GM10266 (cell line): ENCODE measurements around the gene FGF23.

ENCODE experiments used
- DNase-seq: peaks from one replicate; pipeline ENCODE4 v3.0.0; 2012; ENCODE audit errors: extremely low spot score
- TF ChIP-seq, protein P1 (sequence below): IDR thresholded peaks from 2 replicates; pipeline ENCODE4 v1.5.1; 2012; ENCODE audit warnings: mild to moderate bottlenecking, low read depth; ENCODE audit not compliant: control insufficient read depth, insufficient read depth; ENCODE audit errors: missing control alignments

Gene FGF23

DNA sequence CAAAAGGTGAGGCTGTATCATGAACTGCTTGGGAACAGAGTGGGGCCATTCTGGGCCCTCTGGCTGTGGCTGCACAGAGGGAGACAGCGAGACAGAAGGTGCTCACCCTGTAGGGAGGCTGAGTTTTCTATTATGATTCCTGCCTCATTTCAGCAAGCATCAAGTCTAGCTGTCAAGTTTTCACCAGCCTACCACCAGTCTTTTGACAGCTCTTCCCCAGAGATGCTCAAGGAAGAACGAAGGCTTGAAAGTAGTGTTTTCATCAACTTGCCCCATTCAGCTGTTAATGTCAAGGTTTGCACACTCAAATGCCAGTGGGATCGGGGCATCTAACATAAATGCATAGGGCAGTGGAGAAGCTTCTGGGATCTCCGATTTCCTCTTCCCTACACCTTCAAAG, 10.0 kb downstream of the FGF23 start:
- TF ChIP-seq, protein P1, sequence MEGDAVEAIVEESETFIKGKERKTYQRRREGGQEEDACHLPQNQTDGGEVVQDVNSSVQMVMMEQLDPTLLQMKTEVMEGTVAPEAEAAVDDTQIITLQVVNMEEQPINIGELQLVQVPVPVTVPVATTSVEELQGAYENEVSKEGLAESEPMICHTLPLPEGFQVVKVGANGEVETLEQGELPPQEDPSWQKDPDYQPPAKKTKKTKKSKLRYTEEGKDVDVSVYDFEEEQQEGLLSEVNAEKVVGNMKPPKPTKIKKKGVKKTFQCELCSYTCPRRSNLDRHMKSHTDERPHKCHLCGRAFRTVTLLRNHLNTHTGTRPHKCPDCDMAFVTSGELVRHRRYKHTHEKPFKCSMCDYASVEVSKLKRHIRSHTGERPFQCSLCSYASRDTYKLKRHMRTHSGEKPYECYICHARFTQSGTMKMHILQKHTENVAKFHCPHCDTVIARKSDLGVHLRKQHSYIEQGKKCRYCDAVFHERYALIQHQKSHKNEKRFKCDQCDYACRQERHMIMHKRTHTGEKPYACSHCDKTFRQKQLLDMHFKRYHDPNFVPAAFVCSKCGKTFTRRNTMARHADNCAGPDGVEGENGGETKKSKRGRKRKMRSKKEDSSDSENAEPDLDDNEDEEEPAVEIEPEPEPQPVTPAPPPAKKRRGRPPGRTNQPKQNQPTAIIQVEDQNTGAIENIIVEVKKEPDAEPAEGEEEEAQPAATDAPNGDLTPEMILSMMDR = no peak
- DNase-seq = no peak

DNA sequence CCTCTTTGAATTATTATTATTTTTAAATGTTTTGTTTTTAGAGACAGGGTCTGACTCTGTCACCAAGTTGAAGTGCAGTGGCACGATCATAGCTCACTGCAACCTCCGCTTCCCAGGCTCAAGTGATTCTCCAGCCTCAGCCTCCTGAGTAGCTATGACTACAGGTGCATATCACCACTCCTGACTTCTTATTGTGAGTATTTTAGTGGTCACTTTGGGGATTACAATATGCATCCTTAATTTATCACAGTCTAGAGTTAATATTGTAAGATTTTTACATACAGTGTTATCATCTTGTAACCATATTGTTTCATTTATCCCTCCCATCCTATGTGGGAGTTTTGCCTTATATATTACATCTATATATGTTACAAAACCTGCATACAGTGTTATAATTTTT, 13.4 kb downstream of the FGF23 start:
- TF ChIP-seq, protein P1 = no peak
- DNase-seq = no peak

DNA sequence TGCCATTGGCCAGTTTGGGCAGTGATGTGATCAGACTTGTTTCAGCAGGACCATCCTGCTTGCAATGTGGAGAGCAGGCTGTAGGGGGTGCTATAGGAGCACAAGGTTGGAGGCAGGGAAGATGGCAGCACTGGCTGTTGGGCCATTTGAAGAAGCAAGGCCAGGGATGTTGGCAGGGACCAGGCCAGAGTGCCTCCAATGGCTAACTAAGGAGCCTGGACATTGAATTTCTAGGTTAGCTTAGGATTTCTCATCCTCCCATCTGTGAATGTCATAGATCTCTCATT, 23.5 kb downstream of the FGF23 start:
- DNase-seq = no peak
- TF ChIP-seq, protein P1 = peak; percentile 58

DNA sequence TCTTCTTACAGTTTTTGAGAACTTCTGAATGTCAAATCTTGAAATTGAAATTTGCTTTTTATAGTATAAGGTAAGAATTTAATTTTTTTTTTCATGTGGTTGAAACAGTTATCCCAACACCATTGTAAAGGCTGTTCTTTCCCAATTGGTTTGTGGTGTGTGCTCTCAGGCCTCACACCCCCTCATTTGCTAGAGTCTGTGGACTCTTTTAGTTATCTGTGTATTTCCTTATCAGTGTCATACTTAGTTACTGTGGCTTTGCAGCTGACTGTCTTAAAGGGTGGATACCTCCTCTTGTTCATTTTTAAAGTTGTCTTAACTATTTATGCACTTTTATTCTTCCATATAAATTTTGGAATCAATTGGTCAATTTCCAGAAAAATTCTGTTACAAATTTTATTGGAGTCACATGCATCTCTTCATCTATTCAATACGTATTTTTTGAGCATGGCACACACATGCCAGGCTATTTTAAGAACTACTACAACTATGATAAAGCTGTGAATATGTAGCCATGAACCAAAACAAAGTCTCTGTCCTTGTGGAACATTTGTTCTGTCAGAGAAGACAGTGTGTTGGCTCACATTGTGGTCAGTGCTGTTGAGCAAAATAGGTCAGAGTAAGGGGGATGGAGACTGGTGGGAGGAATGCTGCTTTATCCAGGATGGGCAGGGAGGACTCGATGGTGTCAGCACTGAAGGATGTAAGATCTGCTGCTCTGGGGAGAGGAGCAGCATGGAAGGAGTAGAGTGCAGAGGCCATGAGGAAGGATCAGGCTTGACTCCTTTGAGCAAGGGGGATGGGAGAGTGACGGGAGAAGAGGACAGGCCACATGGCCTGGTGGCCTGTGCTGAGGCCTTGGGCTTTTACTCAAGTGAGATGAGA, 24.1 kb downstream of the FGF23 start:
- TF ChIP-seq, protein P1 = no peak
- no peak for DNase-seq

DNA sequence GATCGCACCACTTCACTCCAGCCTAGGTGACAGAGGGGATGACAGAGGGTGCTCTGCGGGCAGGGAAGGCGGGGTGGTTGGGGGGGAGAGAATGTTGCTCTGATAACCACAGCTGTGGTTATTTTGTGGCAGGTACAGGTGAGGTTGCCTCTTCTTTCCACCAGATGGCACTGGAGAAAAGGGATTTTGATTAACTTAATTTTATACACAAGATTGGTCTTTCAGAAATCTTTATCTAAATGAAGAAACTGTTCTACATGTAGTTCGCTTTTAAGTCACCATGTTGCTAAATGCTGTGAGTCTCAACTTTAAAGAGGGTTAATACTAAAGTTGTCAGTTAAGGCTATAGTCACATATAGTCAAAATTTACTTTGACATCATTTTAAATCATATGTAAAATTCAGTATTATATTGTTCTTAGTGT, 25.7 kb downstream of the FGF23 start:
- TF ChIP-seq, protein P1 = peak; percentile 53
- no peak for DNase-seq

DNA sequence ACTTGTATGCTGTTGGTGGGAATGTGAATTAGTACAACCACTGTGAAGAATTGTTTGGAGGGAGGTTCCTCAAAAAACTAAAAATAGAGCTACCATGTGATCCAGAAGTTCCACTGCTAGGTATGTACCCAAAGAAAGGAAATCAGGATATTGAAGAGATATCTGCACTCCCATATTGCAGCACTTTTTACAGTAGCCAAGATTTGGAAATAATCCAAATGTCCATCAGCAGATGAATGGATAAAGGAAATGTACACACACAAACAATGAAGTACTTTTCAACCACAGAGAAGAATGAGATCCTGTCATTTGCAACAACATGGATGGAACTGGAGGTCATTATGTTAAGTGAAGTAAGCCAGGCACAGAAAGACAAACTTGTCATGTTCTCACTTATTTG, 32.6 kb downstream of the FGF23 start:
- DNase-seq = no peak
- TF ChIP-seq, protein P1 = no peak

DNA sequence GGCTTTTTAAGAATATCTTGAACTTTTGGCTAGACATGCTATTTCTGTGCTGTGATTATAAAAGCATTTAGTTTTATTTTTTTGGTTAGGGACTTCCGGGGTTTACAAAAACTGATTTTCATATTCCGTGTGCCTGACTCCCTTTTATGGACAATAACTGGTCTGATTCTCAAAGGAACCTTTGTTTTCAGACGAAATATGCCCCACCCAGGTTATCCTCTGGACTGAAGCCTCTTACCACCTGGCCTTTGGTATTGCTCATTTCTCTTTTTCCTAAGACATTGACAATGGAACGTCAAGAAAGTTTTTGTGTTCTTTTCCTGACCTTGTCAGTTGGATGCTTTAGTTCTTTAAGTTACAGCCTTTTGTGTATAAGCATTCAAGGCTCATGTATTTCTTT, 47.7 kb downstream of the FGF23 start:
- no peak for DNase-seq
- TF ChIP-seq, protein P1 = no peak
